Activated CD8-positive, alpha-beta memory T cell treated with anti-CD3 and anti-CD28 coated beads, Interleukin-2, amount 10 ng/mL, durations not matched to agents 7 days and 5 days (primary cell): ENCODE results near the gene IFNAR2. TPM values are rescaled to one million over a fixed set of nuclear protein-coding genes. Genes with fewer than 3 reads are reported as not detected.
"Not testable (repeated sequence)": the region's sequence is repeated elsewhere in the genome, so short reads cannot be mapped to it uniquely, and the experiment has no call there.

ENCODE experiments used
- ATAC-seq: fragments of 150-1000 bp; cut with Tn5 transposase; one replicate; pipeline ENCODE4 v1.10.0; 2021; ENCODE audit warnings: moderate library complexity
- CTCF ChIA-PET: fragments of 350-600 bp; sonication (Branson Sonifier 250); formaldehyde crosslinking; loops from one replicate; lab custom pipeline; 2021; ENCODE audit warnings: antibody characterized with exemption; lab: Charles Lee
- DNase-seq: peaks from one replicate; pipeline ENCODE4 v3.0.0-alpha.2; 2020
- H3K27ac Mint-ChIP-seq: one replicate; pipeline ENCODE4 v1.8.0; 2021; ENCODE audit warnings: mild to moderate bottlenecking, mixed read lengths
- H3K27me3 Mint-ChIP-seq: one replicate; pipeline ENCODE4 v1.8.0; 2021; ENCODE audit warnings: mixed read lengths
- H3K36me3 Mint-ChIP-seq: one replicate; pipeline ENCODE4 v1.8.0; 2021; ENCODE audit warnings: mild to moderate bottlenecking, mixed read lengths
- H3K4me1 Mint-ChIP-seq: one replicate; pipeline ENCODE4 v1.8.0; 2021; ENCODE audit warnings: mixed read lengths
- H3K4me3 Mint-ChIP-seq: one replicate; pipeline ENCODE4 v1.8.0; 2021; ENCODE audit warnings: mild to moderate bottlenecking, moderate library complexity, mixed read lengths
- H3K9me3 Mint-ChIP-seq: one replicate; pipeline ENCODE4 v1.8.0; 2022; ENCODE audit warnings: low read depth, mixed read lengths
- total RNA-seq, 2 experiments: library from RNA; stranded (reverse); gene quantifications; one replicate each; pipeline ENCODE4 v1.2.3, GENCODE V29; 2021

Gene IFNAR2
- total RNA-seq, 2 experiments from 2014 or later: 45.8 to 54.9 TPM

GRCh38 chr21:33219954-33220353 is 9.8 kb upstream of the IFNAR2 start:
- Mint-ChIP-seq H3K4me1 (peaks cover 24% of the 10 kb centered on the region), H3K27me3 (peaks cover 10% of the 10 kb centered on the region), H3K27ac (no peak overlapping the region), H3K36me3 (peaks cover 9% of the 10 kb centered on the region), H3K9me3 (no peaks in the 10 kb centered on the region), H3K4me3 (no peak overlapping the region)
- CTCF ChIA-PET: no interaction called here
- DNase-seq: peak; percentile 41
- ATAC-seq: no peak

- H3K9me3 Mint-ChIP-seq, CTCF ChIA-PET, H3K27ac Mint-ChIP-seq, H3K36me3 Mint-ChIP-seq, H3K4me3 Mint-ChIP-seq, ATAC-seq: not testable (repeated sequence)
- H3K27me3 Mint-ChIP-seq: peaks cover 10% of the 10 kb centered on the region
- peaks cover 15% of the 10 kb centered on the region for H3K4me1 Mint-ChIP-seq
- peak; percentile 19 for DNase-seq
Measured at GRCh38 chr21:33225376-33225775, 4.4 kb upstream of the IFNAR2 start.

GRCh38 chr21:33228455-33228854 is 1.3 kb upstream of the IFNAR2 start:
- Mint-ChIP-seq H3K4me3 (no peak overlapping the region), H3K9me3 (no peaks in the 10 kb centered on the region), H3K27me3 (peaks cover 7% of the 10 kb centered on the region), H3K27ac (no peak overlapping the region), H3K36me3 (peaks cover 17% of the 10 kb centered on the region), H3K4me1 (peaks cover 34% of the 10 kb centered on the region)
- DNase-seq (no peak), ATAC-seq (no peak)
- CTCF ChIA-PET: interaction anchor here (1.3 to 1.5 kb wide), 2 partner anchors 10 to 133 kb away, joined by 3 to 5 read pairs; no protein-coding TSS in a partner anchor

- ATAC-seq (no peak), DNase-seq (peak; percentile 21)
- Mint-ChIP-seq H3K36me3 (peaks cover 17% of the 10 kb centered on the region), H3K9me3 (no peaks in the 10 kb centered on the region), H3K4me1 (peaks cover 39% of the 10 kb centered on the region), H3K27me3 (peaks cover 3% of the 10 kb centered on the region), H3K27ac (peak overlapping the region; percentile 57), H3K4me3 (peak overlapping the region; percentile 93)
- CTCF ChIA-PET: interaction anchor here (1.3 kb wide), 1 partner anchor 9 kb away, joined by 3 read pairs; no protein-coding TSS in a partner anchor
Measured at GRCh38 chr21:33229099-33229783, 497 bp upstream of the IFNAR2 start.

- DNase-seq (peak; percentile 70), ATAC-seq (peak; percentile 43)
- CTCF ChIA-PET: interaction anchor here (0.7 to 2.5 kb wide), 4 partner anchors 10 to 131 kb away, joined by 3 to 11 read pairs (median 4); no protein-coding TSS in a partner anchor
- Mint-ChIP-seq H3K4me3 (peak overlapping the region; percentile 93), H3K4me1 (peaks cover 47% of the 10 kb centered on the region), H3K9me3 (no peaks in the 10 kb centered on the region), H3K36me3 (peaks cover 22% of the 10 kb centered on the region), H3K27me3 (peaks cover 3% of the 10 kb centered on the region), H3K27ac (peak overlapping the region; percentile 84)
Measured at GRCh38 chr21:33230545-33231324, 997 bp downstream of the IFNAR2 start.

- no peaks in the 10 kb centered on the region for H3K9me3 Mint-ChIP-seq
- CTCF ChIA-PET: interaction anchor here (0.7 to 2.5 kb wide), 4 partner anchors 9 to 130 kb away, joined by 3 to 11 read pairs (median 4); no protein-coding TSS in a partner anchor
- peaks cover 3% of the 10 kb centered on the region for H3K27me3 Mint-ChIP-seq
- H3K36me3 Mint-ChIP-seq: peaks cover 22% of the 10 kb centered on the region
- ATAC-seq (peak; percentile 47), DNase-seq (peak; percentile 72)
- H3K27ac Mint-ChIP-seq: peak overlapping the region; percentile 84
- peaks cover 51% of the 10 kb centered on the region for H3K4me1 Mint-ChIP-seq
- H3K4me3 Mint-ChIP-seq: peak overlapping the region; percentile 93
Measured at GRCh38 chr21:33231526-33231925, 1.8 kb downstream of the IFNAR2 start.

GRCh38 chr21:33232291-33233034 is 2.7 kb downstream of the IFNAR2 start:
- DNase-seq: peak; percentile 34
- CTCF ChIA-PET: interaction anchor here (0.9 to 2.5 kb wide), 3 partner anchors 27 to 129 kb away, joined by 3 to 11 read pairs (median 3); no protein-coding TSS in a partner anchor
- peaks cover 3% of the 10 kb centered on the region for H3K27me3 Mint-ChIP-seq
- peaks cover 27% of the 10 kb centered on the region for H3K36me3 Mint-ChIP-seq
- H3K27ac Mint-ChIP-seq: peak overlapping the region; percentile 84
- peaks cover 55% of the 10 kb centered on the region for H3K4me1 Mint-ChIP-seq
- no peak for ATAC-seq
- no peaks in the 10 kb centered on the region for H3K9me3 Mint-ChIP-seq
- H3K4me3 Mint-ChIP-seq: peak overlapping the region; percentile 93

GRCh38 chr21:33234635-33235520 is 5.1 kb downstream of the IFNAR2 start:
- no peak overlapping the region for H3K27ac Mint-ChIP-seq
- CTCF ChIA-PET: interaction anchor here (0.9 kb wide), 2 partner anchors 35 to 98 kb away, joined by 3 read pairs; no protein-coding TSS in a partner anchor
- no peaks in the 10 kb centered on the region for H3K9me3 Mint-ChIP-seq
- H3K4me3 Mint-ChIP-seq: no peak overlapping the region
- H3K4me1 Mint-ChIP-seq: peaks cover 65% of the 10 kb centered on the region
- peaks cover 29% of the 10 kb centered on the region for H3K36me3 Mint-ChIP-seq
- no peaks in the 10 kb centered on the region for H3K27me3 Mint-ChIP-seq
- DNase-seq: peak; percentile 33
- no peak for ATAC-seq

- ATAC-seq (no peak), DNase-seq (peak; percentile 38)
- Mint-ChIP-seq H3K27ac (peak overlapping the region; percentile 48), H3K9me3 (no peaks in the 10 kb centered on the region), H3K4me3 (no peak overlapping the region), H3K36me3 (peaks cover 34% of the 10 kb centered on the region), H3K4me1 (peaks cover 75% of the 10 kb centered on the region), H3K27me3 (no peaks in the 10 kb centered on the region)
- CTCF ChIA-PET: interaction anchor here (1.7 kb wide), 1 partner anchor 39 kb away, joined by 4 read pairs; no protein-coding TSS in a partner anchor
Measured at GRCh38 chr21:33236013-33236686, 6.4 kb downstream of the IFNAR2 start.

GRCh38 chr21:33236766-33237165 is 7.0 kb downstream of the IFNAR2 start:
- peaks cover 32% of the 10 kb centered on the region for H3K36me3 Mint-ChIP-seq
- H3K9me3 Mint-ChIP-seq: no peaks in the 10 kb centered on the region
- DNase-seq (peak; percentile 8), ATAC-seq (no peak)
- H3K27me3 Mint-ChIP-seq: no peaks in the 10 kb centered on the region
- H3K4me3 Mint-ChIP-seq: no peak overlapping the region
- peak overlapping the region; percentile 71 for H3K27ac Mint-ChIP-seq
- H3K4me1 Mint-ChIP-seq: peaks cover 77% of the 10 kb centered on the region
- CTCF ChIA-PET: interaction anchor here (1.7 kb wide), 1 partner anchor 40 kb away, joined by 4 read pairs; no protein-coding TSS in a partner anchor

GRCh38 chr21:33237486-33237885 is 7.7 kb downstream of the IFNAR2 start:
- Mint-ChIP-seq H3K27ac (peak overlapping the region; percentile 90), H3K27me3 (no peaks in the 10 kb centered on the region), H3K36me3 (peaks cover 32% of the 10 kb centered on the region), H3K4me1 (peaks cover 76% of the 10 kb centered on the region), H3K4me3 (peak overlapping the region; percentile 6), H3K9me3 (no peaks in the 10 kb centered on the region)
- DNase-seq: no peak
- CTCF ChIA-PET: interaction anchor here (1.2 to 2.3 kb wide), 5 partner anchors 9 to 124 kb away, joined by 3 to 13 read pairs (median 4); partner anchors contain the start of gene IL10RB
- ATAC-seq: no peak
